Prostate gland (tissue), 2 donors: Measurements from ENCODE around the gene CEBPZ.

Experiments used
- POLR2A ChIP-seq: fragments of 450-650 bp; IDR thresholded peaks from one replicate; pipeline ENCODE4 v1.6.1; 2016; ENCODE audit warnings: antibody characterized with exemption, mild to moderate bottlenecking
- TF ChIP-seq, protein P1 (sequence below), 4 experiments: fragments of 200-600 bp in 2 of 4; fragments of 450-650 bp in 2 of 4; sonication (generic) in 2 of 4; IDR thresholded peaks; 1 replicate in 3 of 4; 2 replicates in 1 of 4; pipeline ENCODE4 v1.5.1; 2016 to 2019; ENCODE audit warnings: antibody characterized with exemption in 4 of 4, mild to moderate bottlenecking in 2 of 4, moderate library complexity in 2 of 4

DNA sequence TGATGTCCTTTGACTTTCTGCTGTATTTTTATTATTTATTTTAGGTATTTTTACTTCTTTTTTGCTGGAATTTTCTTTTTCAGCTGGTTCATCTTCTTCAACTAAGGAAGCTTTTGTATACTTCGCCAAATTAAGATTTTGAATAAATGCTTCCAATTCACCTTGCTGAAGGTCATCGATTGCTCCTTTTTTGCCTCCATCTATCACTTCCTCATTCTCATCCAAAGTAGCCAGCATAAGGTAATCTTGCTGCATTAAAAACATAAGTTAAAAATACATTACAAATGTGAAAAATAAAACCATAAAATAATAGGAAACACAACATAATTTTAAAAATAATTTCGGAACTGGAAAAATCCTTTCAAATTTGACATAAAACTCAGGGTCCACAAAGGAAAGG lies 2.6 kb downstream of the CEBPZ start:
- no peak for TF ChIP-seq POLR2A
- TF ChIP-seq, protein P1, sequence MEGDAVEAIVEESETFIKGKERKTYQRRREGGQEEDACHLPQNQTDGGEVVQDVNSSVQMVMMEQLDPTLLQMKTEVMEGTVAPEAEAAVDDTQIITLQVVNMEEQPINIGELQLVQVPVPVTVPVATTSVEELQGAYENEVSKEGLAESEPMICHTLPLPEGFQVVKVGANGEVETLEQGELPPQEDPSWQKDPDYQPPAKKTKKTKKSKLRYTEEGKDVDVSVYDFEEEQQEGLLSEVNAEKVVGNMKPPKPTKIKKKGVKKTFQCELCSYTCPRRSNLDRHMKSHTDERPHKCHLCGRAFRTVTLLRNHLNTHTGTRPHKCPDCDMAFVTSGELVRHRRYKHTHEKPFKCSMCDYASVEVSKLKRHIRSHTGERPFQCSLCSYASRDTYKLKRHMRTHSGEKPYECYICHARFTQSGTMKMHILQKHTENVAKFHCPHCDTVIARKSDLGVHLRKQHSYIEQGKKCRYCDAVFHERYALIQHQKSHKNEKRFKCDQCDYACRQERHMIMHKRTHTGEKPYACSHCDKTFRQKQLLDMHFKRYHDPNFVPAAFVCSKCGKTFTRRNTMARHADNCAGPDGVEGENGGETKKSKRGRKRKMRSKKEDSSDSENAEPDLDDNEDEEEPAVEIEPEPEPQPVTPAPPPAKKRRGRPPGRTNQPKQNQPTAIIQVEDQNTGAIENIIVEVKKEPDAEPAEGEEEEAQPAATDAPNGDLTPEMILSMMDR (IDR thresholded peaks at IDR 0.05), result no peak
